Ovary (tissue), 9 donors: ENCODE results near the gene GPBP1. TPM values are rescaled to one million over a fixed set of nuclear protein-coding genes. Genes with fewer than 3 reads are reported as not detected.

ENCODE experiments used
- DNase-seq, 5 donors: peaks; one replicate each; pipeline ENCODE4 v3.0.0-alpha.2; 2019 to 2020
- H3K27ac ChIP-seq, 2 donors: fragments of 200-600 bp; one replicate each; pipeline versions ENCODE4 v1.5.1 to v1.8.0; 2019 to 2022
- H3K27me3 ChIP-seq: fragments of 200-600 bp; one replicate; pipeline ENCODE4 v1.8.0; 2022
- H3K36me3 ChIP-seq: fragments of 200-600 bp; sonication (generic); one replicate; pipeline ENCODE4 v1.5.1; 2019
- H3K4me1 ChIP-seq: one replicate; pipeline ENCODE4 v1.8.1; 2013; ENCODE audit warnings: mild to moderate bottlenecking, moderate library complexity; ENCODE audit not compliant: insufficient read depth
- H3K4me3 ChIP-seq: fragments of 200-600 bp; sonication (generic); one replicate; pipeline ENCODE4 v1.5.1; 2017
- H3K9me3 ChIP-seq, 2 donors: fragments of 200-600 bp in 1 of 2; sonication (generic) in 1 of 2; one replicate each; pipeline versions ENCODE4 v1.5.1 to v1.8.1; 2013 to 2019; ENCODE audit warnings: mild to moderate bottlenecking in 1 of 2, moderate library complexity in 1 of 2
- EP300 ChIP-seq: sonication (generic); formaldehyde crosslinking; IDR thresholded peaks from one replicate; pipeline ENCODE4 v1.6.1; 2017; ENCODE audit warnings: antibody characterized with exemption
- POLR2A ChIP-seq: fragments of 450-650 bp; IDR thresholded peaks from one replicate; pipeline ENCODE4 v1.6.1; 2017; ENCODE audit warnings: antibody characterized with exemption, mild to moderate bottlenecking, moderate library complexity
- WGBS, 3 donors: extraction: QIAGEN DNeasy Blood & Tissue Kit in 1 of 3; methylation state at CpG; one replicate each; pipeline versions ENCODE4 v1.1.5 to v1.1.7; 2013 to 2017; 5-methylcytosine and 5-hydroxymethylcytosine counted together
- intact Hi-C, 4 donors: fragments of 100-400 bp; cut with DNase I; formaldehyde crosslinking; loops; one replicate each; pipeline versions ENCODE4 v1.11.0 to v1.15.1; 2022 to 2023
- polyA plus RNA-seq, 2 donors: library from polyadenylated mRNA; stranded (reverse); fragments of 200-250 nt in 1 of 2; fragments of 350-450 nt in 1 of 2; fragmentation: Illumina TruSeq in 1 of 2; extraction: RNeasy Lipid Tissue Mini Kit (QIAGEN cat#74804) in 1 of 2; gene quantifications; one replicate each; pipeline ENCODE4 v1.2.3, GENCODE V29; 2013 to 2014
- total RNA-seq, 7 donors: library from RNA; depleted of rRNA in 2 of 7; stranded (reverse); fragments of >200 nt in 2 of 7; fragmentation: NEBNext Ultra II Directional in 3 of 7; extraction: Animal tissue kit (Norgen Biotek cat#: 25700) in 3 of 7; gene quantifications; one replicate each; pipeline versions ENCODE4 v1.1.0 to v1.2.4, GENCODE V29; 2016 to 2023
- TF ChIP-seq, protein P1 (sequence below), 3 donors: fragments of 450-650 bp in 2 of 3; fragments of 200-600 bp in 1 of 3; IDR thresholded peaks; one replicate each; pipeline versions ENCODE4 v1.5.1 to v1.8.0; 2016 to 2022; ENCODE audit warnings: antibody characterized with exemption in 3 of 3, mild to moderate bottlenecking in 1 of 3
- donor health status: DM: no; HTN: no; CAD: no; lungs with moderate emphysema.
- donor health status: DM: no; HTN: no; CAD: no.
- donor health status: Bipolar disorder and iron deficiency.
- donor health status: DM: yes; HTN: yes; CAD: no.
- donor health status: DM: no; HTN: no; CAD: no.
- donor health status: DM: yes; HTN: yes; CAD: no.

The GPBP1 gene
- total and polyA plus RNA-seq, 9 donors: 63.7 to 124 (median 93.3) TPM

DNA sequence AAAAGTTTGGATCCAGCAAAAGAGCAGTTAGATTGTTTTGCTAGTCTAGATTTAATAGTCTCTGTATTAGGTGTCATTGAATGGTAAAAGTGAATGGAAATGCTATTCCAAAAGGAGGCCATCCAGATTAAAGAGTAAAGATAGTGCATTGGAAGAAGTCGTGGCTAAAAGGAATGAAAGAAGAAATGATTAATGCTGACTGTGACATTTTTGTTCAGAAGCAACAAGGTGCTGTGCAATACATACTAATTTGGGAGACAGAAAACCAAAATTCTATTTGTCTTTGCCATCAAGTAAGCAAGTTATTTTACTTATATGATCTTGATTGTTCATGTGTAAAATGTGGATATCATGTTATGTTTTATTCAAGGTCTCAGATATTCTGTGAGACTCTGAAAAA, 85.1 kb downstream of the GPBP1 start:
- H3K36me3 ChIP-seq: no peaks in the 10 kb centered on the region
- no peak overlapping the region for H3K27ac ChIP-seq
- no peak for DNase-seq
- 44 to 58% (median 48%) methylated on average over 1 of the region's 1 CpG for WGBS, 3 donors
- H3K27me3 ChIP-seq: no peaks in the 10 kb centered on the region
- no peak overlapping the region for H3K4me3 ChIP-seq
- H3K4me1 ChIP-seq: no peaks in the 10 kb centered on the region
- intact Hi-C loops: no loop called here
- TF ChIP-seq EP300: no peak
- TF ChIP-seq POLR2A: no peak
- TF ChIP-seq, protein P1, sequence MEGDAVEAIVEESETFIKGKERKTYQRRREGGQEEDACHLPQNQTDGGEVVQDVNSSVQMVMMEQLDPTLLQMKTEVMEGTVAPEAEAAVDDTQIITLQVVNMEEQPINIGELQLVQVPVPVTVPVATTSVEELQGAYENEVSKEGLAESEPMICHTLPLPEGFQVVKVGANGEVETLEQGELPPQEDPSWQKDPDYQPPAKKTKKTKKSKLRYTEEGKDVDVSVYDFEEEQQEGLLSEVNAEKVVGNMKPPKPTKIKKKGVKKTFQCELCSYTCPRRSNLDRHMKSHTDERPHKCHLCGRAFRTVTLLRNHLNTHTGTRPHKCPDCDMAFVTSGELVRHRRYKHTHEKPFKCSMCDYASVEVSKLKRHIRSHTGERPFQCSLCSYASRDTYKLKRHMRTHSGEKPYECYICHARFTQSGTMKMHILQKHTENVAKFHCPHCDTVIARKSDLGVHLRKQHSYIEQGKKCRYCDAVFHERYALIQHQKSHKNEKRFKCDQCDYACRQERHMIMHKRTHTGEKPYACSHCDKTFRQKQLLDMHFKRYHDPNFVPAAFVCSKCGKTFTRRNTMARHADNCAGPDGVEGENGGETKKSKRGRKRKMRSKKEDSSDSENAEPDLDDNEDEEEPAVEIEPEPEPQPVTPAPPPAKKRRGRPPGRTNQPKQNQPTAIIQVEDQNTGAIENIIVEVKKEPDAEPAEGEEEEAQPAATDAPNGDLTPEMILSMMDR (IDR thresholded peaks at IDR 0.05): no peak
- H3K9me3 ChIP-seq: no peaks in the 10 kb centered on the region

DNA sequence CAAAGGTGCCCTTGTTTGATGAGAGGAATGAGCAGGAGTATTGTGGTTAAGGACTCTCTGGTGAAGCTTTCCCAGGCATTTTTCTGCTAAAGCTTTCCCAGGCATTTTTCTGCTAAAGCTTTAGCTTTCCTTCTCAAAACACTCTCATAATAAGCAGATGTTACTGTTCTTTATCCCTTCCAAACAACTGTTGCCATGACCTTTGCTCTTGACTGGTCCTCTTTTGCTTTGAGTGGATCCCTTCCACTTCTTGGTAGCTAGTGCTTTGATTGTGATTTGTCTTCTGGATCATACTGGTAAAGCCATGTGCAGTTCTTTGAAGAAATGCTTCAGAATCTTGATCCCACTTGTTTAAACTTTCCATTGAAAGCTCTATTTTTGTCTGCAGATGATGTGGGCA, 85.8 kb downstream of the GPBP1 start:
- H3K4me1 ChIP-seq: no peaks in the 10 kb centered on the region
- H3K9me3 ChIP-seq: no peaks in the 10 kb centered on the region
- intact Hi-C loops: no loop called here
- TF ChIP-seq, protein P1 (IDR thresholded peaks at IDR 0.05): no peak
- TF ChIP-seq EP300: no peak
- TF ChIP-seq POLR2A: no peak
- no peaks in the 10 kb centered on the region for H3K36me3 ChIP-seq
- no peak for DNase-seq
- H3K4me3 ChIP-seq: no peak overlapping the region
- H3K27me3 ChIP-seq: no peaks in the 10 kb centered on the region
- no peak overlapping the region for H3K27ac ChIP-seq

DNA sequence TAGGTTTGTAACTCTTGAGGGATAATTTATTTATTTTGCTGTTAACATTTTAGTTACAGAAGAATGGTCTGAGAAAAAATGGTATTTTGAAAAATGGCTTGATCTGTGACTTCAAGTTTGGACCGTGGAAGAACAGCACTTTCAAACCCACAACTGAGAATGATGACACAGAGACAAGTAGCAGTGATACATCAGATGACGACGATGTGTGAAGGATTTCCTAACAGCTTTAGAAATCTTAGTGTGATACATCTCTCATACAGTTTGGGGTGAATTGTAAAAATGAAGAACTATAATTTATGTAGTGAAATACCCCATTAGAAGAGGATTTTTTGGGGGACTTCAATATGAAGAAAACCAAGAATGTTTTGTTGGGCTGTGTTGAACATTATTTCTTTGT, 88.7 kb downstream of the GPBP1 start:
- H3K27me3 ChIP-seq: no peaks in the 10 kb centered on the region
- WGBS, 3 donors: 92 to 95% (median 93%) methylated on average over 3 of the region's 3 CpGs
- H3K36me3 ChIP-seq: no peaks in the 10 kb centered on the region
- intact Hi-C loops: no loop called here
- H3K9me3 ChIP-seq: no peaks in the 10 kb centered on the region
- TF ChIP-seq, protein P1 (IDR thresholded peaks at IDR 0.05): no peak
- TF ChIP-seq POLR2A: no peak
- TF ChIP-seq EP300: no peak
- H3K27ac ChIP-seq: no peak overlapping the region
- peaks cover 2% of the 10 kb centered on the region for H3K4me1 ChIP-seq
- no peak overlapping the region for H3K4me3 ChIP-seq
- DNase-seq: no peak

DNA sequence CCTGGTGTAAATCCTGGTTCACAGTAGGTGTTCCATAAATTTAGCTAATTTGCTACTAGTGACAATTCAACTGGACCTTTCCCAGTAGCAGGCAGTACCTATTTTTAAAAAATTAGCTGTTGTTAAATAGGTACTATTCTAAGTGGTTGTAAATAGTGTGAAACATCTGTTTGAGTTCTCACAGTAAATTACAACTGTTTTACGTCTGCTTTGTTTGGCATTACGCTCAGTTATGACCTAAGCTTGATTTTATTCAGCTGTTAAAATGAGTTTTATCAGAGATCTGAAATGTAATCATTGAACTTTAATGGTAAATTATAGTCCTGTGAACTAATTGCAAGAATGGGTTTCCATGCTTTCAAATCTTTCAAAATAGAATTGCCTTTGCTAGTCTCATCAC, 93.9 kb downstream of the GPBP1 start:
- Histone ChIP-seq H3K4me1 (peaks cover 2% of the 10 kb centered on the region), H3K27me3 (no peaks in the 10 kb centered on the region), H3K36me3 (no peaks in the 10 kb centered on the region), H3K27ac (no peak overlapping the region), H3K9me3 (no peaks in the 10 kb centered on the region), H3K4me3 (no peak overlapping the region)
- WGBS, 3 donors: 10 to 21% (median 11%) methylated on average over 2 of the region's 2 CpGs
- no peak for DNase-seq
- intact Hi-C loops: no loop called here
- TF ChIP-seq POLR2A (no peak), EP300 (no peak)
- TF ChIP-seq, protein P1 (IDR thresholded peaks at IDR 0.05): no peak

DNA sequence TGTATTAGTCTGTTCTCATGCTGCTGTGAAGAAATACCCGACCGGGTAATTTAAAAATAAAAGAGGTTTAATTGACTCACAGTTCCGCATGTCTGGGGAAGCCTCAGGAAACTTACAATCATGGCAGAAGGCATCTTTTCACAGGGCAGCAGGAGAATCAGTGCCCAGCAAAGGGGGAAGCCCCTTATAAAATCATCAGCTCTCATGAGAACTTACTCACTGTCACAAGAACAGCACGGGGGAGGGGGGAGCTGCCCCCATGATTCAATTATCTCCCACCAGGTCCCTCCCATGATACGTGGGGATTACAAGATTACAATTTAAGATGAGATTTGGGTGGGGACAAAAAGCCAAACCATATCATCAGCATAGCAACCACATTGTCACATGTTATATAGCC, 102.5 kb downstream of the GPBP1 start:
- no peaks in the 10 kb centered on the region for H3K27me3 ChIP-seq
- no peak overlapping the region for H3K27ac ChIP-seq
- H3K4me3 ChIP-seq: no peak overlapping the region
- H3K4me1 ChIP-seq: no peaks in the 10 kb centered on the region
- 45 to 66% (median 51%) methylated on average over 5 of the region's 5 CpGs for WGBS, 3 donors
- H3K36me3 ChIP-seq: no peaks in the 10 kb centered on the region
- no peak for DNase-seq
- intact Hi-C loops: no loop called here
- no peaks in the 10 kb centered on the region for H3K9me3 ChIP-seq
- TF ChIP-seq, protein P1 (IDR thresholded peaks at IDR 0.05): no peak
- no peak for TF ChIP-seq POLR2A
- TF ChIP-seq EP300: no peak
